OCI-LY1 (cell line): ENCODE data around the gene SGTB.

ENCODE experiments used
- H2AFZ ChIP-seq: fragments of 200-600 bp; sonication (generic), shearing (Covaris generic); 2 replicates; pipeline ENCODE4 v1.6.0; 2014; ENCODE audit warnings: antibody characterized with exemption, mild to moderate bottlenecking, low read length
- H3F3A ChIP-seq: fragments of 200-600 bp; sonication (generic), shearing (Covaris generic); 2 replicates; pipeline ENCODE4 v1.6.0; 2014; ENCODE audit warnings: mild to moderate bottlenecking, antibody characterized with exemption, low read length, moderate library complexity; ENCODE audit not compliant: insufficient read depth
- H3K27ac ChIP-seq: fragments of 200-600 bp; sonication (generic); 2 replicates; pipeline ENCODE4 v1.5.1; 2014; ENCODE audit warnings: low read length, mixed run types, mild to moderate bottlenecking, low read depth; ENCODE audit not compliant: poor library complexity, severe bottlenecking
- H3K27me3 ChIP-seq: fragments of 200-600 bp; sonication (generic); 2 replicates; pipeline ENCODE4 v1.6.0; 2014; ENCODE audit warnings: antibody characterized with exemption, mild to moderate bottlenecking, low read length, moderate library complexity; ENCODE audit not compliant: insufficient read depth
- H3K36me3 ChIP-seq: fragments of 200-600 bp; sonication (generic); 2 replicates; pipeline ENCODE4 v1.6.1; 2014; ENCODE audit warnings: mild to moderate bottlenecking, antibody characterized with exemption, low read length, moderate library complexity, mixed read lengths; ENCODE audit not compliant: insufficient read depth
- H3K4me1 ChIP-seq: fragments of 200-600 bp; sonication (generic); 2 replicates; pipeline ENCODE4 v1.5.1; 2014; ENCODE audit warnings: mild to moderate bottlenecking, low read length, moderate library complexity; ENCODE audit not compliant: insufficient read depth, severe bottlenecking
- H3K4me2 ChIP-seq: fragments of 200-600 bp; sonication (generic), shearing (Covaris generic); 2 replicates; pipeline ENCODE4 v1.6.1; 2014; ENCODE audit warnings: low read length
- H3K4me3 ChIP-seq: fragments of 200-600 bp; sonication (generic); 2 replicates; pipeline ENCODE4 v1.5.1; 2014; ENCODE audit warnings: low read length, low read depth, mild to moderate bottlenecking, mixed read lengths; ENCODE audit not compliant: poor library complexity, severe bottlenecking
- H3K79me2 ChIP-seq: fragments of 200-600 bp; shearing (Covaris generic); 2 replicates; pipeline ENCODE4 v1.6.1; 2016; ENCODE audit warnings: mixed run types, low read length, mixed read lengths; ENCODE audit not compliant: insufficient read depth
- H3K9ac ChIP-seq: fragments of 200-600 bp; sonication (generic), shearing (Covaris generic); 2 replicates; pipeline ENCODE4 v1.6.1; 2014; ENCODE audit warnings: mild to moderate bottlenecking, low read length, mixed read lengths
- H3K9me2 ChIP-seq: fragments of 200-600 bp; sonication (generic), shearing (Covaris generic); 2 replicates; pipeline ENCODE4 v1.6.1; 2014; ENCODE audit warnings: low read depth, mild to moderate bottlenecking, low read length, mixed read lengths
- H3K9me3 ChIP-seq: fragments of 200-600 bp; shearing (Covaris generic); 2 replicates; pipeline ENCODE4 v1.6.1; 2014; ENCODE audit warnings: low read length, mixed read lengths
- H4K20me1 ChIP-seq: fragments of 200-600 bp; sonication (generic), shearing (Covaris generic); 2 replicates; pipeline ENCODE4 v1.6.0; 2016; ENCODE audit warnings: mild to moderate bottlenecking, low read length; ENCODE audit not compliant: insufficient read depth
- EZH2 ChIP-seq: fragments of 200-600 bp; sonication (generic), shearing (Covaris generic); IDR thresholded peaks from 2 replicates; pipeline ENCODE4 v1.8.0; 2017; ENCODE audit warnings: borderline replicate concordance, mixed run types, mild to moderate bottlenecking, antibody characterized with exemption, low read length, moderate library complexity, mixed read lengths
- TF ChIP-seq, protein P1 (sequence below): fragments of 200-600 bp; sonication (generic), shearing (Covaris generic); IDR thresholded peaks from 2 replicates; pipeline ENCODE4 v1.5.1; 2017; ENCODE audit warnings: mild to moderate bottlenecking, antibody characterized with exemption, low read length, moderate library complexity, mixed read lengths

The SGTB gene

DNA sequence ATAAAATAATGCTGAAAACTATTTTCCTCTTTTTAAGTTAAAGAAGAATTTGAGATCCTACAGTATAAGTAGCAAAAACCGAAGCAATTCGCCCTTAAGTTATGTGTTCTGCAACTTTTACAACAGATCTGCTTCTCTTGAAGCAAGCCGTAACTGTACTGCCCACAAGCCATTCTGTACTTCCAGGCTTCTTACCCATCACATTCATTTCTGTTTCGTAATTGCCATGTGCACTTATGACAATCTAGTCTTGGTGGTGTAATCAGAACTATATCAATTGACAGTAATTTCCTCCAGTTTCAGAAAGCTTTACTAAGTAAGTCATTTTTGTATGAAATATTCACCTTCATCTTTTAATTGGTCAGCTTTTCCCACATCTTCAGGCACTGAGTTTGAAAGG lies 13.8 kb downstream of the SGTB start:
- Histone ChIP-seq H3K36me3 (peaks cover 24% of the 10 kb centered on the region; the same call in 1 of the 2 replicates), H4K20me1 (no peaks in the 10 kb centered on the region), H3K9me2 (no peaks in the 10 kb centered on the region), H3K4me1 (no peaks in the 10 kb centered on the region), H3K9ac (no peak overlapping the region), H3K4me3 (no peak overlapping the region), H3K27me3 (no peaks in the 10 kb centered on the region), H3K9me3 (no peaks in the 10 kb centered on the region), H3K27ac (no peak overlapping the region), H3K4me2 (no peak overlapping the region), H3K79me2 (no peaks in the 10 kb centered on the region), H3F3A (no peaks in the 10 kb centered on the region), H2AFZ (no peak overlapping the region)
- no peak for TF ChIP-seq EZH2
- TF ChIP-seq, protein P1, sequence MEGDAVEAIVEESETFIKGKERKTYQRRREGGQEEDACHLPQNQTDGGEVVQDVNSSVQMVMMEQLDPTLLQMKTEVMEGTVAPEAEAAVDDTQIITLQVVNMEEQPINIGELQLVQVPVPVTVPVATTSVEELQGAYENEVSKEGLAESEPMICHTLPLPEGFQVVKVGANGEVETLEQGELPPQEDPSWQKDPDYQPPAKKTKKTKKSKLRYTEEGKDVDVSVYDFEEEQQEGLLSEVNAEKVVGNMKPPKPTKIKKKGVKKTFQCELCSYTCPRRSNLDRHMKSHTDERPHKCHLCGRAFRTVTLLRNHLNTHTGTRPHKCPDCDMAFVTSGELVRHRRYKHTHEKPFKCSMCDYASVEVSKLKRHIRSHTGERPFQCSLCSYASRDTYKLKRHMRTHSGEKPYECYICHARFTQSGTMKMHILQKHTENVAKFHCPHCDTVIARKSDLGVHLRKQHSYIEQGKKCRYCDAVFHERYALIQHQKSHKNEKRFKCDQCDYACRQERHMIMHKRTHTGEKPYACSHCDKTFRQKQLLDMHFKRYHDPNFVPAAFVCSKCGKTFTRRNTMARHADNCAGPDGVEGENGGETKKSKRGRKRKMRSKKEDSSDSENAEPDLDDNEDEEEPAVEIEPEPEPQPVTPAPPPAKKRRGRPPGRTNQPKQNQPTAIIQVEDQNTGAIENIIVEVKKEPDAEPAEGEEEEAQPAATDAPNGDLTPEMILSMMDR, result no peak

DNA sequence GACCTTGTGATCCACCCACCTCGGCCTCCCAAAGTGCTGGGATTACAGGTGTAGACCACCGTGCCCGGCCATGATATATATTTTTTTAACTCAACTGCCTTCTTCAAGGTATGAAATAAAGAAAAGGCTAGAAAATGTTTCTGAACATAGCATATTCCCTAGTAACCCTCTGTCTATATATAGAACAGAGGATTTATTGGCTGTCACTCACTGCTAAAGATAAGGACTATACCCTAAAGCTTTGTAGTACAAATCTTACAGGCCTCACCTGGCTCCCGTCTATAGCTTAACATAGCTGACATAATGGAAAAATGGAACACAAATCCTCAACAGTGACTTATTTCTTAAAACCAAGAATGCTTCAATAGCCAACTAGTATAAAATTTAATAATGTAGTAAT lies 14.2 kb downstream of the SGTB start:
- H3K27ac ChIP-seq, result no peak overlapping the region
- H3K79me2 ChIP-seq, result no peaks in the 10 kb centered on the region
- H3K9ac ChIP-seq, result no peak overlapping the region
- H3K4me2 ChIP-seq, result no peak overlapping the region
- no peak overlapping the region for H2AFZ ChIP-seq
- no peaks in the 10 kb centered on the region for H3K9me2 ChIP-seq
- H3K36me3 ChIP-seq, result peaks cover 24% of the 10 kb centered on the region; the same call in 1 of the 2 replicates
- TF ChIP-seq EZH2, result no peak
- TF ChIP-seq, protein P1, result no peak
- no peaks in the 10 kb centered on the region for H3K4me1 ChIP-seq
- no peaks in the 10 kb centered on the region for H3F3A ChIP-seq
- no peaks in the 10 kb centered on the region for H3K9me3 ChIP-seq
- H4K20me1 ChIP-seq, result no peaks in the 10 kb centered on the region
- H3K4me3 ChIP-seq, result no peak overlapping the region
- no peaks in the 10 kb centered on the region for H3K27me3 ChIP-seq

DNA sequence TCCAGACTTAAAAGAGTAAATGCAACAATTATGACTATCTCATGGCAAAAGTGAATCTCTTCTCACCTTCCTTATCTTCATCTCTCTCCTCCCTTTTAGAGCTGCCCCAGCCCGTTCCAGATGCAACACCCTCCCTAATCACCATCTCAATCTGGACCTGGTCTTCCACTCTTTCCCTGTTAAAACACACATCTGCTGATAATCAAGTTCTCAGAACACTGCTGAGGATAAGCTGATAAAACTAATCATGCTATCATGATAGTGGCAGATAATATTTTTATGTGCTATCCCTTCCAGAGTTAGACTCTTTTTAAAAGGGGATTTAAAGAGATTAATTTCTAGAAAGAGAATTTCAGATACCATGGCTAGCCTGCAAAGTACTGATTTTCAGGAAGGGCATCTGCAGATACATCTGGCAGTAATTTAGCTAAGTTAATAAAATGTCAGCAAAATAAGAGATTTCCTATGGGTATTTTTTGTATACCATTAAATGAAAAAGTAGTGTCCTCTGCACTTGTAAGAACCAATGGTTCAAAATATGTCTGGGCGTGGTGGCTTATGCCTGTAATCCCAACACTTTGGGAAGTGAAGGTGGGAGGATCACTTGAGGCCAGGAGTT lies 17.2 kb downstream of the SGTB start:
- Histone ChIP-seq H4K20me1 (no peaks in the 10 kb centered on the region), H3K4me3 (no peak overlapping the region), H3K9ac (no peak overlapping the region), H3K79me2 (no peaks in the 10 kb centered on the region), H3F3A (no peaks in the 10 kb centered on the region), H3K27me3 (no peaks in the 10 kb centered on the region), H2AFZ (no peak overlapping the region), H3K4me1 (no peaks in the 10 kb centered on the region), H3K27ac (no peak overlapping the region), H3K9me2 (no peaks in the 10 kb centered on the region), H3K9me3 (no peaks in the 10 kb centered on the region), H3K36me3 (peaks cover 14% of the 10 kb centered on the region), H3K4me2 (no peak overlapping the region)
- TF ChIP-seq, protein P1, result no peak
- TF ChIP-seq EZH2, result no peak
